AG04450 (cell line): ENCODE data around the gene BRD3OS. TPM values are rescaled to one million over a fixed set of nuclear protein-coding genes. Genes with fewer than 3 reads are reported as not detected.

Experiments
- CTCF ChIA-PET: fragments of 300-600, 350-600 bp; formaldehyde crosslinking; extraction: SDS; loops from one replicate; lab custom pipeline; 2022; ENCODE audit warnings: antibody characterized with exemption, inconsistent platforms; lab: Charles Lee
- POLR2A ChIA-PET: fragments of 350-600 bp; formaldehyde crosslinking; extraction: SDS; loops from one replicate; lab custom pipeline; 2021; ENCODE audit warnings: antibody characterized with exemption, inconsistent platforms; lab: Yijun Ruan, JAX
- DNase-seq: peaks from one replicate; pipeline ENCODE4 v3.0.0-alpha.2; 2011; ENCODE audit warnings: low read depth, low spot score
- H3K27ac ChIP-seq: one replicate; pipeline ENCODE4 v1.5.1; 2012; ENCODE audit warnings: low read depth, low read length, control low read depth
- H3K27me3 ChIP-seq: one replicate; pipeline ENCODE4 v1.6.0; 2012; ENCODE audit warnings: low read length; ENCODE audit not compliant: control insufficient read depth, insufficient read depth
- H3K4me3 ChIP-seq: 2 replicates; pipeline ENCODE4 v1.5.1; 2011; ENCODE audit warnings: mild to moderate bottlenecking, low read depth, low read length, control low read depth
- H3K9me3 ChIP-seq: 2 replicates; pipeline ENCODE4 v1.5.1; 2012; ENCODE audit warnings: low read length; ENCODE audit not compliant: control insufficient read depth, insufficient read depth
- polyA plus RNA-seq: library from polyadenylated mRNA; depleted of rRNA; stranded (reverse); fragments of >200 nt; gene quantifications from 2 replicates; pipeline ENCODE4 v1.2.3, GENCODE V29; 2011
- TF ChIP-seq, protein P1 (sequence below): IDR thresholded peaks from 2 replicates; pipeline ENCODE4 v1.5.1; 2011; ENCODE audit warnings: low read depth, low read length, control low read depth, inconsistent platforms

The BRD3OS gene
- polyA plus RNA-seq, 1 experiment: 20.2 TPM

DNA sequence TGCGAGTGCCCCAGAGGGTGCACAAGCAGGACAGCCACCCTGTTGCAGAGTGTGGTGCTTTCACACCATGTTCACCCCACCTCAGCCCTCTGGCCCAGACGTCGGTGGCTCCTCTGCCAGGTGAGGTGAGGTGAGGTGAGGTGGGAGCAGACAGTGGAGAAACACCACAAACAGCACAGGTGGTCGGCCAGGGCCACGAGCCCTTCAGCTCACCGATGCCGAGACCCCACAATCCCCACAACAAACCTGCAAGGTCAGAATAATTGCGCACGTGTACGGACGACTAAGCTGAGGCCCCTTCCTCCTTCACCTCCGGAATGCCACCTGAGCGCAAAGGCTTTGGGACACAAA, 32.0 kb downstream of the BRD3OS start:
- no peak for DNase-seq
- Histone ChIP-seq H3K27ac (no peak overlapping the region), H3K27me3 (no peaks in the 10 kb centered on the region), H3K9me3 (no peaks in the 10 kb centered on the region; the same call in 1 of the 2 replicates), H3K4me3 (no peak overlapping the region)
- CTCF ChIA-PET: no interaction called here
- TF ChIP-seq, protein P1, sequence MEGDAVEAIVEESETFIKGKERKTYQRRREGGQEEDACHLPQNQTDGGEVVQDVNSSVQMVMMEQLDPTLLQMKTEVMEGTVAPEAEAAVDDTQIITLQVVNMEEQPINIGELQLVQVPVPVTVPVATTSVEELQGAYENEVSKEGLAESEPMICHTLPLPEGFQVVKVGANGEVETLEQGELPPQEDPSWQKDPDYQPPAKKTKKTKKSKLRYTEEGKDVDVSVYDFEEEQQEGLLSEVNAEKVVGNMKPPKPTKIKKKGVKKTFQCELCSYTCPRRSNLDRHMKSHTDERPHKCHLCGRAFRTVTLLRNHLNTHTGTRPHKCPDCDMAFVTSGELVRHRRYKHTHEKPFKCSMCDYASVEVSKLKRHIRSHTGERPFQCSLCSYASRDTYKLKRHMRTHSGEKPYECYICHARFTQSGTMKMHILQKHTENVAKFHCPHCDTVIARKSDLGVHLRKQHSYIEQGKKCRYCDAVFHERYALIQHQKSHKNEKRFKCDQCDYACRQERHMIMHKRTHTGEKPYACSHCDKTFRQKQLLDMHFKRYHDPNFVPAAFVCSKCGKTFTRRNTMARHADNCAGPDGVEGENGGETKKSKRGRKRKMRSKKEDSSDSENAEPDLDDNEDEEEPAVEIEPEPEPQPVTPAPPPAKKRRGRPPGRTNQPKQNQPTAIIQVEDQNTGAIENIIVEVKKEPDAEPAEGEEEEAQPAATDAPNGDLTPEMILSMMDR: no peak
- POLR2A ChIA-PET: no interaction called here

DNA sequence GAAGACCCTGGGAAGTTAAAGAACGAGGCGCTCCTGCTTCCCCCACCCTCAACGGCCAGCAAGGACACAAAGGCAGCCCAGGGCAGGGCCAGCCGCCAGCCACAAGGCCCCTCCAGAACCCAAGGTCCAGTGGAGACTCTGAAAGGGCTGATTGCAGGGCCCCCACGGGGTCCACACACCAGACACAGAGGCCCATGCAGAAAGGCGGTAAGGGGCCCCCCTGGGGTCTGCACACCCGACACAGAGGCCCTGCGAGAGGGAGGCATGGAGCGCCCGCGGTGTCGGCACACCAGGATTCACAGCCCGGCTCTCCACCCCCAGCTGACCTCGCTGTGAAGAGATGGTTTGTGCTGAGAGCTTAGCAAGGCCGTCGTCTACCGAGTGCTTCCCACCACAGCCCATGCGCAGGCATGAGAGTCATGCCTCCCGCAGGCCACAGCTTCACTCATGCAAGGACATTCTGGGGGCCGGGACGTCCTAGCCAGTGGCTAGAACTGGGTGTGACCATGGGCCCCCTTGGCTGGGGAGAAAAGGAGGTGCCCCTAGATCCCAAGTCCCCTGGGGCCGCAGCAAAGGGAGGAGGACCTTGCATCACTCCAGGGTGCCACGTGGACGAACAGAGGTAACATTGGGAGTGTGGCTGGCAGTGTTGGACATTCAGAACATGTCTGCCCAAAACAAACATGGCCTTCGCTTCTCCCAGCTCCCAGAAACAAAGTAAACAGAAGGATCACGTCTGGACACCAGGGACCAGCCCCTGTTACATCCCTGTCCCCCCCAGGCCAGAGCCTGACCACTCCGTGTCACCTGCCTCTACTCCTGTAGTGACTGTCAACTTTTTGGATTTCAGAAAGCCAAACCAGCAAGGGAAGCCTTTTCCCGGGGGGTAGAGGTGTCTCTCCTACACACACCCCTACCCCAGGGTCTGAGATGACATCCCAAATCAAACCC, 32.7 kb downstream of the BRD3OS start:
- no peak overlapping the region for H3K27ac ChIP-seq
- TF ChIP-seq, protein P1: no peak

DNA sequence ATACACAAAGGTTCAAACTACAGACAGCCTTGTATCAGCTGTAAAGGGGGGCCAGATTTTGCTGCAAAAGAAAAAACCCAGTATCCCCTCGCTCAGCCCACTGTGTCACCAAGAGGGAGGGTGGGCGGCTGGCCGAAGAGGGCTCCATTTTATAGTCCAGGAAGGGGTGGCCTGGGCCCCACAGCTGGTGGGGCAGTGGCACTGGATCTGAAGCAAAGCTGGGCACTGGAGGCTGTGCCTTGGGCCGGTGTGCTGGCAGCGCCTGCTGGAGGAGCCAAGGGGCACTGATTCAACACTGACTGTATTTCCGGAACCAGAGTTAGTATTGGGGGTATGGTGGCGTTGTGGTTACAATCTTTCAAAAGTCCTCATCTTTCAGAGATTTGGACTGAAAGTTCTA, 33.4 kb downstream of the BRD3OS start:
- Histone ChIP-seq H3K27me3 (no peaks in the 10 kb centered on the region), H3K27ac (no peak overlapping the region), H3K4me3 (no peak overlapping the region), H3K9me3 (no peaks in the 10 kb centered on the region; the same call in 1 of the 2 replicates)
- POLR2A ChIA-PET: no interaction called here
- TF ChIP-seq, protein P1: no peak
- CTCF ChIA-PET: interaction anchor here (1.2 kb wide), 1 partner anchor 33 kb away, joined by 4 read pairs; no protein-coding TSS in a partner anchor
- DNase-seq: no peak

More for the DNA sequence above, 32.7 kb downstream of the BRD3OS start:
- Histone ChIP-seq H3K4me3 (no peak overlapping the region), H3K27me3 (no peaks in the 10 kb centered on the region), H3K9me3 (no peaks in the 10 kb centered on the region; the same call in 1 of the 2 replicates)
- CTCF ChIA-PET: interaction anchor here (1.2 kb wide), 1 partner anchor 32 kb away, joined by 4 read pairs; no protein-coding TSS in a partner anchor
- POLR2A ChIA-PET: no interaction called here
- DNase-seq: no peak

DNA sequence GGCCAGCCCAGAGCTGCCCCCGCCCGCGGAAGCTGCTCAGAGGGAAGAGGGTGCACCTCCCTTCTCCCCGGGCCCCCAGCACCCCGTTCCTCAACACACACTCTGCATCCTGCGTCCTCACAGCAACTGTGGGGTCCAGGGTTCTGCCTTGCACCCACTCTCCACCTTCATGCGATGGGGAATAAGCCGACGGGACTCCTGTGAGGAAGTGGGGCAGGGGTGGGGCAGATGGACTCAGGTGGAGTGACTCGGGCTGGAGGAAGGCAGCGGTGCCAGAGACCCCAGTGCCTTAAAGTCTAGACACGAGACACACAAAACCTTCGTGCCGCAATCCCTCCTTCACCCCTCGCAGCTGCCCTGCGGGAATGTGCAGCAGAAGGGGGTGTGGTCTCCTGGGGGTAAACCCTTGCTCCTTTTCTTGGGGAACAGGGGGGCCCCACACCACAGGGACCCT, 33.9 kb downstream of the BRD3OS start:
- POLR2A ChIA-PET: no interaction called here
- H3K27ac ChIP-seq: no peak overlapping the region
- TF ChIP-seq, protein P1: no peak

More for the DNA sequence above, 33.9 kb downstream of the BRD3OS start:
- Histone ChIP-seq H3K9me3 (no peaks in the 10 kb centered on the region; the same call in 1 of the 2 replicates), H3K4me3 (no peak overlapping the region), H3K27me3 (no peaks in the 10 kb centered on the region)
- no peak for DNase-seq
- CTCF ChIA-PET: interaction anchor here (1.2 kb wide), 1 partner anchor 33 kb away, joined by 4 read pairs; no protein-coding TSS in a partner anchor
